Measurements from ENCODE around the gene PLD4. TPM values are rescaled to one million over a fixed set of nuclear protein-coding genes. Genes with fewer than 3 reads are reported as not detected.

PLD4 gene
- total RNA-seq, 2 donors from 2014 or later, result not detected

GRCh38 chr14:104979758-104980610 lies 55.3 kb downstream of the PLD4 start:
- H3K27me3 Mint-ChIP-seq (ENCODE audit: insufficient read depth), result peaks cover 57% of the 10 kb centered on the region
- WGBS, 2 experiments (ENCODE audit: insufficient coverage in 1 of 2, insufficient read length in 1 of 2), result 86 to 87% methylated on average over 15 to 19 of the region's 19 CpGs

GRCh38 chr14:104980611-104981531 lies 56.2 kb downstream of the PLD4 start:
- peak; percentile 45 for DNase-seq
- 86 to 88% methylated on average over 14 to 22 of the region's 22 CpGs for WGBS, 2 experiments (ENCODE audit: insufficient coverage in 1 of 2, insufficient read length in 1 of 2)
- H3K9me3 ChIP-seq (ENCODE audit: control insufficient read depth, low read length), result no peaks in the 10 kb centered on the region
- peaks cover 54% of the 10 kb centered on the region for H3K27me3 Mint-ChIP-seq (ENCODE audit: insufficient read depth)
- H3K4me3 Mint-ChIP-seq, result no peak overlapping the region
- H3K4me1 ChIP-seq (ENCODE audit: control insufficient read depth, insufficient read depth, low read length), result no peaks in the 10 kb centered on the region
- no peaks in the 10 kb centered on the region for H3K9me3 Mint-ChIP-seq
- no peaks in the 10 kb centered on the region for H3K36me3 Mint-ChIP-seq (ENCODE audit: low read depth)
- H3K27ac Mint-ChIP-seq, result no peak overlapping the region
- H3K36me3 ChIP-seq (ENCODE audit: control insufficient read depth, insufficient read depth, low read length), result no peaks in the 10 kb centered on the region
- peaks cover 3% of the 10 kb centered on the region for H3K4me1 Mint-ChIP-seq
- H3K27me3 ChIP-seq (ENCODE audit: control insufficient read depth, insufficient read depth, low read length, poor library complexity, severe bottlenecking), result peaks cover 36% of the 10 kb centered on the region
- no peak overlapping the region for H3K9ac ChIP-seq (ENCODE audit: extremely low read depth, low read length, poor library complexity, severe bottlenecking)
- no peak for TF ChIP-seq CTCF (conservative IDR thresholded peaks at IDR 0.05)
- no peak overlapping the region for H3K4me3 ChIP-seq (ENCODE audit: low read length)
- H3K27ac ChIP-seq (ENCODE audit: low read depth, low read length), result no peak overlapping the region

More at GRCh38 chr14:104979758-104980610, 55.3 kb downstream of the PLD4 start:
- Histone ChIP-seq H3K4me1 (ENCODE audit: control insufficient read depth, insufficient read depth, low read length) (no peaks in the 10 kb centered on the region), H3K27ac (ENCODE audit: low read depth, low read length) (no peak overlapping the region), H3K36me3 (ENCODE audit: control insufficient read depth, insufficient read depth, low read length) (no peaks in the 10 kb centered on the region), H3K4me3 (ENCODE audit: low read length) (no peak overlapping the region), H3K9me3 (ENCODE audit: control insufficient read depth, low read length) (no peaks in the 10 kb centered on the region), H3K9ac (ENCODE audit: extremely low read depth, low read length, poor library complexity, severe bottlenecking) (no peak overlapping the region), H3K27me3 (ENCODE audit: control insufficient read depth, insufficient read depth, low read length, poor library complexity, severe bottlenecking) (peaks cover 36% of the 10 kb centered on the region)
- Mint-ChIP-seq H3K9me3 (no peaks in the 10 kb centered on the region), H3K36me3 (ENCODE audit: low read depth) (no peaks in the 10 kb centered on the region), H3K4me3 (no peak overlapping the region), H3K4me1 (peaks cover 3% of the 10 kb centered on the region), H3K27ac (no peak overlapping the region)
- peak; percentile 48 for DNase-seq
- no peak for TF ChIP-seq CTCF (conservative IDR thresholded peaks at IDR 0.05)

DNA sequence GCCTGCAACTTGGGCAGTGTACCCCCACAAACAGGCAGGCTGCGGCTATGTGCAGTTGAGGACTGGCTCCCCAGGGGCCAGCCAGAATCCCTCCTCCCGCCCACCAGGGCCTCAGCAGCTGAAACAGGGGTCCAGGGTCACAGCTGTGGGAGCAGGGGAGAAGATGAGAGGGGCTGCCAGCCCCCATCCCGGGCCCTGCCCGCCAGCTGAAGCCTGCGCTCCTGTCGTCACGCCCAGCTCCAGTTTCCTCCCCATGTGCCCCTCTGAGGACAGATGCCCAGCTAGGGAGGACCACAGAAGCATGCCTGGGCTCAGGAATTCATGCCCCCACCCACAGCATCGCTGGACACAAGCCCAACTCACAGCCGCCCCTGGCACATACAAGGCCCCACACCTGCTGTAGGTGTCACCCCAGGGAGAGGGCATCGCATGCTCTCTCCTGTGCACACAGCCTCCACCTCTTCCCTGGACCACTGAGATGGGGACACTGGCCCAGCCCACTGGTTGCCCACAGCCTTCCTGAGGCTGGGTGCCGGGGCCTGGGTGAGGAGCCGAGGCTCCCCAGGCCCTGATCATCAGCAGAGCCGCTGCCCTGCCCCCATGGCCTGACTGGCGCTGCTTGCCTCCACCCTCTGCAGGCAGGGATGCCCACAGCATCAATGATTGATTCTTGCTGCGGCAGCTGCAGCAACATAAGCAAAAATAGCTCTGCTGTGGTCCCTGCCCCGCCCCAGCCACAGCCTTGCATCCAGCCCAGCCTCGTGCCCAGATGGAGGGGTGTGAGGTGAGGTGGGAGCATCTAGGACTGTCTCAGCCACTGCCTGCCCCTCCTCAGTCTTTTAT lies 57.2 kb downstream of the PLD4 start:
- no peak for DNase-seq
- Mint-ChIP-seq H3K9me3 (no peaks in the 10 kb centered on the region), H3K36me3 (ENCODE audit: low read depth) (no peaks in the 10 kb centered on the region), H3K4me3 (no peak overlapping the region), H3K4me1 (peaks cover 3% of the 10 kb centered on the region), H3K27ac (no peak overlapping the region), H3K27me3 (ENCODE audit: insufficient read depth) (peaks cover 45% of the 10 kb centered on the region)
- H3K9me3 ChIP-seq (ENCODE audit: control insufficient read depth, low read length), result no peaks in the 10 kb centered on the region
- no peak for TF ChIP-seq CTCF (conservative IDR thresholded peaks at IDR 0.05)
- no peak overlapping the region for H3K4me3 ChIP-seq (ENCODE audit: low read length)
- H3K27me3 ChIP-seq (ENCODE audit: control insufficient read depth, insufficient read depth, low read length, poor library complexity, severe bottlenecking), result peaks cover 28% of the 10 kb centered on the region
- H3K27ac ChIP-seq (ENCODE audit: low read depth, low read length), result no peak overlapping the region
- H3K9ac ChIP-seq (ENCODE audit: extremely low read depth, low read length, poor library complexity, severe bottlenecking), result no peak overlapping the region
- no peaks in the 10 kb centered on the region for H3K36me3 ChIP-seq (ENCODE audit: control insufficient read depth, insufficient read depth, low read length)
- WGBS, 2 experiments (ENCODE audit: insufficient coverage in 1 of 2, insufficient read length in 1 of 2), result 80 to 93% methylated on average over 3 to 17 of the region's 17 CpGs
- H3K4me1 ChIP-seq (ENCODE audit: control insufficient read depth, insufficient read depth, low read length), result peaks cover 6% of the 10 kb centered on the region
